Pancreas (tissue), 10 donors: ENCODE measurements around the gene CPEB4. TPM values are rescaled to one million over a fixed set of nuclear protein-coding genes. Genes with fewer than 3 reads are reported as not detected.
A peak's percentile ranks its signal among the peaks of the same experiment; 100 is the strongest.

Experiments
- ATAC-seq, 4 donors: fragments of 200-7000 bp; cut with Tn5 transposase; one replicate each; pipeline versions ENCODE4 v1.8.0 to v1.9.1; 2020; ENCODE audit warnings: mild to moderate bottlenecking in 4 of 4, moderate library complexity in 4 of 4
- DNase-seq, 6 donors: peaks; one replicate each; pipeline ENCODE4 v3.0.0-alpha.2; 2020
- FAIRE-seq: peaks from 2 replicates; lab custom pipeline; 2012; peaks lifted over from hg19 to GRCh38; lab: Jason Lieb, UNC
- H3K27ac ChIP-seq, 4 donors: fragments of 200-600 bp; sonication (generic); 1 replicate in 3 of 4; 2 replicates in 1 of 4; pipeline versions ENCODE4 v1.5.0 to v1.8.0; 2020
- H3K27me3 ChIP-seq, 4 donors: fragments of 200-600 bp; one replicate each; pipeline ENCODE4 v1.8.0; 2021
- H3K36me3 ChIP-seq, 3 donors: fragments of 200-600 bp; sonication (generic) in 1 of 3; one replicate each; pipeline versions ENCODE4 v1.5.0 to v1.8.0; 2020 to 2021
- H3K4me1 ChIP-seq, 3 donors: fragments of 200-600 bp; one replicate each; pipeline ENCODE4 v1.8.0; 2021
- H3K4me3 ChIP-seq, 4 donors: fragments of 200-600 bp; sonication (generic) in 2 of 4; one replicate each; pipeline versions ENCODE4 v1.5.0 to v1.8.0; 2020 to 2021
- H3K9me3 ChIP-seq, 4 donors: fragments of 200-600 bp; one replicate each; pipeline ENCODE4 v1.8.0; 2021
- WGBS, 2 donors: extraction: QIAGEN DNeasy Blood & Tissue Kit; methylation state at CpG; one replicate each; pipeline ENCODE4 v1.1.7; 2013; 5-methylcytosine and 5-hydroxymethylcytosine counted together
- intact Hi-C, 3 donors: fragments of 100-400 bp; cut with DNase I; formaldehyde crosslinking; loops; one replicate each; pipeline versions ENCODE4 v1.11.1 to v1.14.2; 2022
- polyA plus RNA-seq, 2 donors: library from polyadenylated mRNA; stranded (reverse); fragments of 200-250 nt; gene quantifications; one replicate each; pipeline ENCODE4 v1.2.3, GENCODE V29; 2013
- total RNA-seq, 6 donors: library from RNA; stranded (reverse); fragmentation: NEBNext Ultra II Directional in 4 of 6; extraction: Animal tissue kit (Norgen Biotek cat#: 25700) in 4 of 6; gene quantifications; one replicate each; pipeline versions ENCODE4 v1.2.1 to v1.2.4, GENCODE V29; 2021 to 2023
- TF ChIP-seq, protein P1 (sequence below), 4 donors: fragments of 200-600 bp; sonication (generic) in 3 of 4; IDR thresholded peaks; one replicate each; pipeline versions ENCODE4 v1.5.0 to v1.8.0; 2021; ENCODE audit warnings: antibody characterized with exemption in 4 of 4
- donor health status: healthy with polysubstance abuse.
- donor health status: DM: no; HTN: no; CAD: no; lungs with moderate emphysema.
- donor health status: DM: no; HTN: no; CAD: no.
- donor health status: control.
- donor health status: control.
- donor health status: Bipolar disorder and iron deficiency.
- donor health status: DM: yes; HTN: yes; CAD: no.
- donor health status: DM: no; HTN: no; CAD: no.
- donor health status: DM: no; HTN: no; CAD: no.
- donor health status: DM: yes; HTN: yes; CAD: no.

The CPEB4 gene
- total and polyA plus RNA-seq, 8 donors = 11.6 to 51.2 (median 26.2) TPM

- Histone ChIP-seq H3K27ac (peak overlapping the region in 1 of 4 donors; percentile 38), H3K27me3 (no peaks in the 10 kb centered on the region), H3K4me1 (peaks cover 8 to 30% (median 27%) of the 10 kb centered on the region in 3 donors), H3K4me3 (no peak overlapping the region), H3K36me3 (peaks cover 0 to 19% (median 5%) of the 10 kb centered on the region in 3 donors), H3K9me3 (no peaks in the 10 kb centered on the region)
- peak in 1 of 4 donors; percentile 3 for ATAC-seq
- intact Hi-C loops = no loop called here
- WGBS, 2 donors = 40 to 43% methylated on average over 4 of the region's 4 CpGs
- TF ChIP-seq, protein P1, sequence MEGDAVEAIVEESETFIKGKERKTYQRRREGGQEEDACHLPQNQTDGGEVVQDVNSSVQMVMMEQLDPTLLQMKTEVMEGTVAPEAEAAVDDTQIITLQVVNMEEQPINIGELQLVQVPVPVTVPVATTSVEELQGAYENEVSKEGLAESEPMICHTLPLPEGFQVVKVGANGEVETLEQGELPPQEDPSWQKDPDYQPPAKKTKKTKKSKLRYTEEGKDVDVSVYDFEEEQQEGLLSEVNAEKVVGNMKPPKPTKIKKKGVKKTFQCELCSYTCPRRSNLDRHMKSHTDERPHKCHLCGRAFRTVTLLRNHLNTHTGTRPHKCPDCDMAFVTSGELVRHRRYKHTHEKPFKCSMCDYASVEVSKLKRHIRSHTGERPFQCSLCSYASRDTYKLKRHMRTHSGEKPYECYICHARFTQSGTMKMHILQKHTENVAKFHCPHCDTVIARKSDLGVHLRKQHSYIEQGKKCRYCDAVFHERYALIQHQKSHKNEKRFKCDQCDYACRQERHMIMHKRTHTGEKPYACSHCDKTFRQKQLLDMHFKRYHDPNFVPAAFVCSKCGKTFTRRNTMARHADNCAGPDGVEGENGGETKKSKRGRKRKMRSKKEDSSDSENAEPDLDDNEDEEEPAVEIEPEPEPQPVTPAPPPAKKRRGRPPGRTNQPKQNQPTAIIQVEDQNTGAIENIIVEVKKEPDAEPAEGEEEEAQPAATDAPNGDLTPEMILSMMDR (IDR thresholded peaks at IDR 0.05) = no peak
- FAIRE-seq = peak; percentile 49
- no peak for DNase-seq
These were observed 25.7 kb downstream of the CPEB4 start for GRCh38 chr5:173913686-173914321.

DNA sequence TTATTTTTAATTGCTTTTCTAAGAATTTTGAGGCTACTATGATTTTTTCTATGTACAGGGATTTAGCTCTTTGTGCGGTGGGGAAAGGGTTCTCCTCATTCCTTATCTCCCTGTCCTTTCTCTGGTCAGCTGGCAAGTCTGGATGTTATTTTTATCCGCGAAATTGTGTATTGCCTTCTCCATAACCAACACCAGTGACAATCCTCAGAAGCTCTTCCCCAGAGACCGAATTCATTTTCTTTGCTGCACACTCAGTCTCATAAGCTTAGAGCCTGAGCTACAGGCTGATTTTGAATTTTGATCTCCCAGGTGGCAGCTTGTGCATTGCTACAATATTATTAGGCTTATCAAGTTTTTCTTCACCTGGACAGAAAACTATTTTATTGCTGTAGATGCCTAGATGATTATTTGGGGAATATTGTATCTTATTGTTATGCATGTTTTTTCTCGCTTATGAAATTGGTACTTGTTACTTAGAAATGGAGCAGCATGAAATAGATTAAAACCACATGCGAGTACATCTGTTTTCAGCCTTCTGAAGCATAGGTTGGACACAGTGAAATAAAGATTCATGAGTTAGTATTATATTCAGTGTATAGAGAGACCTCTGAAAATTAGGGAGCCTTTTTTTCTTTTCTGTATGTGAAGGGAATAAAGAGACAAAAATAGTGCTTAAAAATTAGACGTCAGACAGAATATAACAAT lies 27.3 kb downstream of the CPEB4 start:
- Histone ChIP-seq H3K4me3 (no peak overlapping the region), H3K27ac (no peak overlapping the region), H3K36me3 (peaks cover 0 to 18% (median 5%) of the 10 kb centered on the region in 3 donors), H3K9me3 (no peaks in the 10 kb centered on the region), H3K4me1 (peaks cover 19 to 44% (median 38%) of the 10 kb centered on the region in 3 donors), H3K27me3 (no peaks in the 10 kb centered on the region)
- no peak for DNase-seq
- 53 to 61% methylated on average over 7 of the region's 7 CpGs for WGBS, 2 donors
- ATAC-seq = no peak
- intact Hi-C loops = no loop called here
- no peak for FAIRE-seq
- TF ChIP-seq, protein P1 (IDR thresholded peaks at IDR 0.05) = no peak

DNA sequence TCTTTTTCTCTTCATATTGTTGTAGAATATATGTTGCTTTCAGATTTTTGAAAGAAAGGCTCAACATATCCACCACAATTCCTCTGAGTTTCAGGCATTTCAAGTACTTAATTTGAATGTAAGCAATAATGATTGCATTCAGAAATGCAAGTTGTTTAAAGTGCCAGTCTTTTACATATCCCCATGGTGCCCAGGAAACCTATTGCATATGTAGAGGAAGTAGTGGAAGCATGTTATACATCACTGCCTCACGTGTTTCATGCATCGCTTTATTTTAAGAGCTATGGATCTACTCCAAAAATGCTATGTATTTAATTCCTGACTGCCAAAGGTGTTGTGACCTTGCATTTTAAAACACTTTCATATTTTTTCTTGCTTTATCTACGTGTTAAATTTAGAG lies 28.1 kb downstream of the CPEB4 start:
- FAIRE-seq = no peak
- TF ChIP-seq, protein P1 (IDR thresholded peaks at IDR 0.05) = no peak
- no peak for DNase-seq
- no peak overlapping the region for H3K27ac ChIP-seq
- WGBS, 2 donors = 56 to 60% methylated on average over 3 of the region's 3 CpGs
- H3K4me3 ChIP-seq = no peak overlapping the region
- no peaks in the 10 kb centered on the region for H3K27me3 ChIP-seq
- intact Hi-C loops = no loop called here
- peaks cover 0 to 10% (median 7%) of the 10 kb centered on the region in 3 donors for H3K36me3 ChIP-seq
- no peak for ATAC-seq
- no peaks in the 10 kb centered on the region for H3K9me3 ChIP-seq
- H3K4me1 ChIP-seq = peaks cover 19 to 51% (median 44%) of the 10 kb centered on the region in 3 donors

GRCh38 chr5:173917788-173918786 lies 29.9 kb downstream of the CPEB4 start:
- WGBS, 2 donors = 23 to 31% methylated on average over 19 of the region's 19 CpGs
- peak; percentile 17 for FAIRE-seq
- H3K4me1 ChIP-seq = peaks cover 19 to 54% (median 48%) of the 10 kb centered on the region in 3 donors
- intact Hi-C loops = no loop called here
- peak in 2 of 6 donors; percentile 63 to 65 for DNase-seq
- no peaks in the 10 kb centered on the region for H3K27me3 ChIP-seq
- H3K4me3 ChIP-seq = peak overlapping the region in 2 of 4 donors; percentile 11 to 13
- H3K27ac ChIP-seq = peak overlapping the region in 2 of 4 donors; percentile 62 to 78
- TF ChIP-seq, protein P1 (IDR thresholded peaks at IDR 0.05) = no peak
- no peaks in the 10 kb centered on the region for H3K9me3 ChIP-seq
- H3K36me3 ChIP-seq = peaks cover 0 to 2% (median 0%) of the 10 kb centered on the region in 3 donors
- peak; percentile 57 to 89 (median 82) for ATAC-seq
